ENCODE results near the gene DTNBP1.

DNA sequence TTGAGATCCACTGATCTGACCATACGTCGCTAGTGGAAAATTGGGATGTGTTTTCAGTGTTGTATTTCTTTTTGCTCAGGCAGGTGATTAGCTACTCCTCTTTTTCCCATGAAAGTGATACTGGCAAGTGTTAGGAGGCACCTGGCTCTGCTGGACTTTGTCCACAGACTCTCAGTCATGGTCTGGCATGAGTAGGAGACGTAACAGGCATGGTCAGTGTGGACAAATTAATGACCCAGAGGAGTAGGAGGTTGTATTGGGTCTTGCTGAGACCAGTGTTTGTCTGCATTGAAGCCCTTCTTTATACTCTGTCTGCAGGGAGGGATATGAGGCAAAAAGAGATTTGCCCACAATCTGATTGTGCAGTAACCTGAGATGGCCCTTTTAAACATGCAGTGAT is 178.7 kb downstream of the DTNBP1 start:
- no peak for TF ChIP-seq GABPA (IDR thresholded peaks at IDR 0.05; ENCODE audit: borderline replicate concordance, insufficient read depth, low read length)
- TF ChIP-seq, protein P1, sequence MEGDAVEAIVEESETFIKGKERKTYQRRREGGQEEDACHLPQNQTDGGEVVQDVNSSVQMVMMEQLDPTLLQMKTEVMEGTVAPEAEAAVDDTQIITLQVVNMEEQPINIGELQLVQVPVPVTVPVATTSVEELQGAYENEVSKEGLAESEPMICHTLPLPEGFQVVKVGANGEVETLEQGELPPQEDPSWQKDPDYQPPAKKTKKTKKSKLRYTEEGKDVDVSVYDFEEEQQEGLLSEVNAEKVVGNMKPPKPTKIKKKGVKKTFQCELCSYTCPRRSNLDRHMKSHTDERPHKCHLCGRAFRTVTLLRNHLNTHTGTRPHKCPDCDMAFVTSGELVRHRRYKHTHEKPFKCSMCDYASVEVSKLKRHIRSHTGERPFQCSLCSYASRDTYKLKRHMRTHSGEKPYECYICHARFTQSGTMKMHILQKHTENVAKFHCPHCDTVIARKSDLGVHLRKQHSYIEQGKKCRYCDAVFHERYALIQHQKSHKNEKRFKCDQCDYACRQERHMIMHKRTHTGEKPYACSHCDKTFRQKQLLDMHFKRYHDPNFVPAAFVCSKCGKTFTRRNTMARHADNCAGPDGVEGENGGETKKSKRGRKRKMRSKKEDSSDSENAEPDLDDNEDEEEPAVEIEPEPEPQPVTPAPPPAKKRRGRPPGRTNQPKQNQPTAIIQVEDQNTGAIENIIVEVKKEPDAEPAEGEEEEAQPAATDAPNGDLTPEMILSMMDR (IDR thresholded peaks at IDR 0.05; ENCODE audit: control extremely low read depth in 1 of 3, insufficient read depth in 1 of 3, low read depth in 1 of 3, low read length in 3 of 3) = no peak
- no peak for TF ChIP-seq CBX5 (IDR thresholded peaks at IDR 0.05; ENCODE audit: low read depth, low read length)
- TF ChIP-seq HDAC6 (IDR thresholded peaks at IDR 0.05; ENCODE audit: low read depth, low read length) = no peak
- TF ChIP-seq FOSL1 (IDR thresholded peaks at IDR 0.05; ENCODE audit: insufficient read depth, low read depth, low read length) = no peak
- TF ChIP-seq SRF (IDR thresholded peaks at IDR 0.05; ENCODE audit: low read depth, low read length) = no peak
- no peak for TF ChIP-seq EZH2 (IDR thresholded peaks at IDR 0.05; ENCODE audit: low read depth, low read length, severe bottlenecking)
- no peak for TF ChIP-seq POLR2A (IDR thresholded peaks at IDR 0.05; ENCODE audit: control extremely low read depth in 1 of 2, low read depth in 2 of 2, low read length in 2 of 2)
- TF ChIP-seq JUND (IDR thresholded peaks at IDR 0.05; ENCODE audit: low read length) = no peak
- no peak for TF ChIP-seq SP2 (IDR thresholded peaks at IDR 0.05; ENCODE audit: low read length)
- TF ChIP-seq, protein P2, sequence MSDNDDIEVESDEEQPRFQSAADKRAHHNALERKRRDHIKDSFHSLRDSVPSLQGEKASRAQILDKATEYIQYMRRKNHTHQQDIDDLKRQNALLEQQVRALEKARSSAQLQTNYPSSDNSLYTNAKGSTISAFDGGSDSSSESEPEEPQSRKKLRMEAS (IDR thresholded peaks at IDR 0.05) = no peak
- TF ChIP-seq ZNF274 (IDR thresholded peaks at IDR 0.05; ENCODE audit: borderline replicate concordance, extremely low read depth, low read length) = no peak
